ENCODE results near the gene NELFA.

NELFA gene

DNA sequence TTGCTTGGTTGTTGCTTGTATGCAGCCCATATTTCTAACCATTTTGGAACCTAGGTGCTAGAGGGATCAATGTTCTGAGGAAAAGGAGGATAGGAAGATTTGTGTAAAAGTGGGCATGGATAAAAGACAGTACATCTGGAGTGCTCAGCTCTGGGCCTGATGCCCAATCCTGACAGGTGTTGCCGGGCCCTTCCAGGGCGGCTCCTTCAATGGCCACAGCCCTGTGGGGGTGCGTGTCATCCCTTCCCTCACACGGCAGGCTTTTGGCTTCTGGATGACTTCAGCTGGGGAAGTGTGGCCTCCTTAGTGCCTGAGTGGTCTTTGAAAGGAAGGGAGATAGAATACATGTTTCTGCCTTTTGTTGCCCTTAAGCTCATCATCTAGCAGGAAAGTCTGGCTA, 47.2 kb downstream of the NELFA start:
- DNase-seq, result no peak

DNA sequence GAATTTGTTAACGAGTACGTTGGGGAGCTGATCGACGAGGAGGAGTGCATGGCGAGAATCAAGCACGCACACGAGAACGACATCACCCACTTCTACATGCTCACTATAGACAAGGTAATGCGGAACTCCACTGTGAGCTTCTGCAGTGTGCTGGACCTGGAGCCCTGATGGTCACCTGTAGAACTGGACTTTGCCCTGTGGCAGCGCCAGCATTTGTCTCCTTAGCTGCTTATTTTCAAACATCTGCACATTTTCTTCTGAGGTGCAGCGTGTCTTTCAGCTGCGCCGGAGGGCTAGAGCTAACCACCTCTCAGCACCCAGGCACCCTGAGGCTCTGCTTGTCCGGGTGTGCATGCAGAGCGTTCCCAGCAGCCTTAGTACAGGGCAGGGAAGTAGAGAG, 47.7 kb downstream of the NELFA start:
- no peak for DNase-seq

DNA sequence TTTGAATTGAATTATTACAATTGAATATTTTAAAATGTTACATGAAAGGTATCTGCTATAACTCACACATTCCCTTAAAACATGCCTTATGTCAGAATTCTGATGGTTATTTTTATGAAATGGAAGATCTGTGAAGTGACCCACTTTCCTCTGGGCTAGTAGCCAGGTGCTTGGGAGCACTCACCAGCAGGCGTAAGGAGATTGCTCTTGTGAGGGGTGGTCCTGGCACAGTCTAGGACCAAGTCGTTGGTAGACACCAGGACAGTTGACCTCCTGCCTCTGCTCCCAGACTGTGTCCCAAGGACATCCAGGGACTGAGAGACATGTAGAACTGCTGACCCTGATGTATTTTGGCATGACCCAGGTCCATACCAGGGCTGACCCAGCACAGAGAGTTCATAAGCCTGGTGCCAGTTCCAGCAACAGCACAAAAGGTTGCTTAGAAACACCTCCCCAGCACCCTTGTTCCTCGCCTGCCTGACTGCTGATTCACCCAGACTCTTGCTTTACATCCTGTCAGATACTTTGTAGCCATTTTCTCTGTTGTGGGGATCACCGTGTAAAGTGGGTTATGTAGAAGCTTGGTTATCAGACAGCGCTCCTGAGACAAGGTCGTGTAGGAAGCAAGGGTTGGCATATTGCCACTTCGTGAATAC, 48.5 kb downstream of the NELFA start:
- no peak for DNase-seq

GRCh38 chr4:1959104-1959384, 49.7 kb downstream of the NELFA start:
- no peak for DNase-seq

DNA sequence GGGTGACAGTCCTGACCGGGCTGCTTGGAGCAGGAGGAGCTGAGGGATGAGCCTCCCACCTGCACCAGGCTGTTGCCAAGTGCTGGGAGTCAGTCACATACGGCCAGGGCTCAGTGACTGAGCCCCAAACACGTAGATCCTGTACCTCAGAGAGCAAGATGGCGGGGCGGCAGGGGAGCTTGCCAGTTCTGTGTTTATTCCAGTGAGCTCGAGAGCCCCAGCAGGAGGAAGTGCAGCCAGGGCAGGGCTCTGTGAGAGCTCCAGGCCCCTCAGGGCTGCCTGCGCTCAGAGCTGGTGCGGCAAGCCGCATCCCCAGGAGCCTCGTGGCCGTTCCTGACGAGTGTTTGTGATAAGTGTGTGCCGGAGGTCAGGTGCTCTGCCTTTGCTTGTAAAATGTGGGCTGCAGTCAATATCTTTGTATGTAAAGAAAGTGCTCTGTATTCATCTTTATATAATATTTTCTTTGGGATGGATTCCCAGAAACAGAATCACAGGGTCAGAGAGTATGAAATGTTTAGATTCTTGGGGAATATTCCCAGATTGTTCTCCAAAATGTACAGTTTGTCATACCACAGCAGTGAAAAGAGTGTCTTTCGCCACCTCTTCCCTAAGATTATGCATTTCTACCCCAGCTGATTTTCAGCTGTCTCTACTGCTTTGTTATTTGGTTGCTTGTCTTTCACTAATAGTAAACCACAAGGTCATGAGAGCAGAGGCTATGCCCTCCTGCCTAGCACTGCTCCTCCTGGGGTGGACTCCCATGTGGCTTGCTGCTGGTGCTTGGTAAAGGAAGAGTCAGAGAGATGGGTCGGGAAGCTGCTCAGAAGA, 50.3 kb downstream of the NELFA start:
- no peak for DNase-seq

GRCh38 chr4:1956631-1957030, 52.1 kb downstream of the NELFA start:
- no peak for DNase-seq

- no peak for DNase-seq
Measured at GRCh38 chr4:1953335-1953734, 55.4 kb downstream of the NELFA start.

GRCh38 chr4:1952719-1953118, 56.1 kb downstream of the NELFA start:
- DNase-seq, result no peak

DNA sequence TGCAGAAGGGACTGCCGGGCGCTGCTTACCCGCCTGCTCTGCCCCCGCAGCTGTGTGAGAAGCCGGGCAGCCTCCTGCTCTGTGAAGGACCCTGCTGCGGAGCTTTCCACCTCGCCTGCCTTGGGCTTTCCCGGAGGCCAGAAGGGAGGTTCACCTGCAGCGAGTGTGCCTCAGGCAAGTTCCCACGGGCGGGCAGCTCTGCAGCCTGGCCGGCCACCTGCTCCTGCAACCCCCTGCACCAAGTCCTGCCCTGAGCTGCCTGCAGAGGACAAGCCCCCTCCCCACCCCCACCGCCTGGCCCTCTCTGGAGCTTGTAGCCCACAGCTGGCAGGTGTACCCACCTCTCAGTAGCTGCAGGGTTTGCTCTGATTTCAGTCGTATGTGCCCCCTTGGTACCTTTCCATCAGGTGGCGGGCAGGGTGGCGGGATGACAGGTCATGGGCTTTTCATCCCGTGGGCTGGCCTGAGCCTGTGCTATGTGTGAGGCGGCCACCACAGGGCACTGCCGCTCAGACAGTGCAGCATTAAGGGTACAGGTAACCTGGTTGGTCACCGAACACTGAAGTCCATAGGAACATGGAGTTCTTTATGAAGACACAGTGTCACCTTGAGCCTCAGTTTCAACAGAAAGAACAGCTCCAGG, 56.6 kb downstream of the NELFA start:
- no peak for DNase-seq

DNA sequence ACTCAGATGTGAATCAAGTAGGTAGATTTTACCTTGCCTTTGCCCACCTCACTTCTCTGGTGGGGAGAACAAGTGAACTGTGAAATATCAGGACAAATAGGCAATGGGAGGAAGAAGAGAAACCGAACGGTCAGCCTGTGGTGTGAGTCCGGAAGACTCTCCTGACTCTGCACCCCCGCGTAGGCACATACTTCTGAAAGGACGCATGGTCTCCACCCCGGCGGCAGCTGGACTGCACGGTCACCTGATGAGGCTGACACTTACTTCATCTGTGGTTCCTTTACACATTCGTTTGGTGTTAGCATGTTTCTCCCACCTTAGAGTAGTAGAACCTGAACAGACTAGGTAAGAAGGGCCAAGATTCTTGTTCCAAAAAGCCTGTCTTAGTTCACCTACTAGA, 58.4 kb downstream of the NELFA start:
- no peak for DNase-seq

GRCh38 chr4:1948892-1949436, 59.8 kb downstream of the NELFA start:
- no peak for DNase-seq

- DNase-seq, result no peak
Measured at GRCh38 chr4:1948232-1948631, 60.5 kb downstream of the NELFA start.

DNA sequence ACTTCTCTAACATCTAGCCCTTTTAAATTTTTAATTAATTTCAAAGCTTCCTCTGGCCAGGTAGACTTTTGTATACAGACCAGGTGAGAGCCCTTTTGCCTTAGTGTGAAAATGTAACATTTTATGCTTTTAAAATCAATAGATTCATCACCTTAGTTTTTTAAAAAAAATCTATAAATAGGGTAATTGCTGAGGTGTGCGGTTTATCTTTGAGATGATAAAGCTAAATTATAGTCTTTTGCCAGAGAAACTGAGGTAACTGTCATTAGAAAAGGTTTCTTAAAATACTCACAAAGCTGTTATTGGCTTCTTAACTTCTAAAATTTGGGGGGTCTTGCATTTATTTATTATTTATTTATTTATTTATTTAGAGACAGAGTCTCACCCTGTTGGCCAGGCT, 62.9 kb downstream of the NELFA start:
- DNase-seq, result no peak

DNA sequence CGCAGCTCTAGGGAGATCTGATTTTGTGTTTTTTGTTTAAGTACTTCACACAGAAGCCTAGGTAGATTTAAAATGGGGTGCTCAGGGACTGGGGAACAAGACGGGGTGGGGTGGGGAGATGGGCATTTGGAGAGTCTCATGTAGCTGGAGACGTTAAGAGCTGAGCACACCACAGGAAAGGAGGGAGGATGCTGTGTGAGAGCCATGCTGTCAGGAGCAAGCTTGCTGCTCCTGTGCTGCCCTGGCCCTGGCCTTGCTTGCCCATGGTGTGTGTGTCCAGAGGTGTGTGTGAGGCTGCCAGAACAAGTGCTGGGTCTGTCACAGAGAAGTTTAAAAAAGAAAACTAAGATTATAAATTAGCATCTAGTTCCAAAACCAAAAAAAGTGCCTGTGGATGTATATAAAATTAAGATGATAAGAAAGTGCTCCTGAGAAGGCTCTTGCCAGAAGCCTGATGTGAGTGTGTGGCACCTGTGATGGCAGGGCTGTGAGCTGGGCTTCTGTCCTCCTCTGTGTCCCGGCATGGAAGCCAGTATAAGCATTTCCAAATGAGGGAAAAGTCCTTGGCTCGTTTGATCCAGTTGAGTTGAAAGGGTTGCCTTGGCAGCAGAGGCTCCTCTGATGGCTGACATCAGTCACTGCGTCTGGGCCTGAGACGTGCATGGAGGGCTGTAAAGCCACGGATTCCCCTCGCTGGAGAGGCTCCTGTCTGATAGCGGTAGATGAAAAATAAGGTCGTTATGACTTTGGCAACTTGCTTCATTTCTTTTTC, 63.5 kb downstream of the NELFA start:
- DNase-seq, result no peak

DNA sequence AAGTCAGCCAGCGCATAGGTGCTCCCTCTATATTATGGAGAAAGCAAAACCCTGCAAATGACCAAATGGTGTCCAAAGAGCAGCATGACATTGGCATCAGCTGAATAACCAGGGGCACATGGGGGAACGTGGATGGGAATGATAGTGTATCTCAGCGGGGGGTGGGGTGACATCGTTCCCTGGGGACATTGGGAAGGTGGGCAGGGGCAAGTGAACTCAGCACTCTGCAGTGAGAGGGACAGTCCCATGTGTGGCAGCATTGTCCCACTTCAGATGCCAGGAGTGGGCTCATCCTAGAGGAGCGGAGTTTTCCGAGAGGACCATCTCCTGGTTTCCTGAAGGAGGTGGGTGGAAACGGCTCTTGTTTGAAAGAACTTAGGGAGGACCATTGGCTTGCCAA, 64.8 kb downstream of the NELFA start:
- no peak for DNase-seq

DNA sequence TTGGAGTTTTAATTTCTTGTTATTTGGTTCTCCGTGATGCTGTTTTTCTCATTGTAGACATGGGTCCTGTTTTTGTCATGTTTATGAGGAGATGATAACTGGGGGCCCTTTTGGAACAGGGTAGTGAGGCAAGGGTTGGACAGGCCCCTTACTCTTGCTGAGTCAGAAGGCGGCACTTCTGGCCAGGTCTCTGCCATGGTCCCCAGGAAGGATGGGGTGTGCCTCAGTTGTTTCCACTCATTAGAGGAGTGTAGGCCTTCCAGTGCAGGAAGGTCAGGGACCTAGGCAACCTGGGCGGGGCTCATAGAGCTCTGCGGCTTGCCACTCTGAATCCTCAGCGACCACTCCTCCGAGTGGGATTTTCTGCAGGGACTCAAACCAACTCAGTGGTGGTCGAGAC, 68.2 kb downstream of the NELFA start:
- no peak for DNase-seq

GRCh38 chr4:1939664-1940509, 68.9 kb downstream of the NELFA start:
- no peak for DNase-seq

DNA sequence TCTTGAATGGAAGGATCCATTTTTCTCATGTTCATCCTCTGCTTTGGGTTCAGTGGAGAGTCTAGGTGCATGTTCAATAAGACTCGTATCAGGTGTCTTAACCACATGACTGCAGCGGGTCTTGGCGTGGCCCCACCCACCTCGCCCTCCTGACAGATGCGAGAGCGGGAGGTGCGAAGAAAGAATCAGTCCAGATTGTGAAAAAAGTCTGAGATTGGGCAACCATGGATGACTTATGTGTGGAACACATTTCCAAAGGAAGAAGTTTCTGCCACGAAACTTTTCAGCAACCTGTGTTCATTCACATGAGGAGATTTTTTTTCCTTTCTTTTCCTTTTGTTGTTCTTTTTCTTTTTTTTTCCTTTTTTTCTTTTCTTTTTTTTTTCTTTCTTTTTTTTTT, 70.7 kb downstream of the NELFA start:
- DNase-seq, result no peak

GRCh38 chr4:1937550-1937949, 71.2 kb downstream of the NELFA start:
- no peak for DNase-seq

DNA sequence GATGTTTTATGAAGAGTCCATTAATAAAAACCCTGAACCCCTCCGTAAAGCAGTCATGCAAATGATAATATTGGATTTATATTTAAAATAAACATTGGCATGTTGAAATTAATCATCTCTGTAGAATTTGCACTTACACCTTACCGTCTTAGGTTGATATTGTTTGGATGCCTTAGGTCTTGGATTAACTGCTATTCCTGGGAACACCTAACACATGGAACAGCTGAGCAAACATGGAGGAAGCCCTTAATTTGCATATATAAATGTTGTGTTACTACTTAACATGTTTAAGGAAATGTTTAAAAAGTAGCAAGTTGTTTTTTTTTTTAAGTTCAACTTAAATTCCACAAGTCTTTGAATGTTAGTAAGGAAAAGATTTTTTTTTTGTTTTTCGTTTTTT, 75.1 kb downstream of the NELFA start:
- DNase-seq, result no peak

GRCh38 chr4:1932736-1933135, 76.0 kb downstream of the NELFA start:
- no peak for DNase-seq
